GM21576 (cell line): Measurements from ENCODE around the gene AVL9.
"Not testable (repeated sequence)": the region's sequence is repeated elsewhere in the genome, so short reads cannot be mapped to it uniquely, and the experiment has no call there.

ENCODE experiments used
- ATAC-seq: cut with Tn5 transposase; IDR thresholded peaks from one replicate; pipeline ENCODE4 v1.9.1; 2021; ENCODE audit warnings: mild to moderate bottlenecking, moderate library complexity; ENCODE audit not compliant: unreplicated experiment

Gene AVL9

GRCh38 chr7:32495298-32496051 is at the start of gene AVL9:
Gene AVL9, plus strand, starts transcription at chr7:32495489. Its CDS starts 221 bp downstream, at chr7:32495710.
- peak; percentile 94 for ATAC-seq

GRCh38 chr7:32447218-32447617 is 48.1 kb upstream of the AVL9 start:
- no peak for ATAC-seq

GRCh38 chr7:32453341-32454011 is 41.8 kb upstream of the AVL9 start:
- no peak for ATAC-seq

DNA sequence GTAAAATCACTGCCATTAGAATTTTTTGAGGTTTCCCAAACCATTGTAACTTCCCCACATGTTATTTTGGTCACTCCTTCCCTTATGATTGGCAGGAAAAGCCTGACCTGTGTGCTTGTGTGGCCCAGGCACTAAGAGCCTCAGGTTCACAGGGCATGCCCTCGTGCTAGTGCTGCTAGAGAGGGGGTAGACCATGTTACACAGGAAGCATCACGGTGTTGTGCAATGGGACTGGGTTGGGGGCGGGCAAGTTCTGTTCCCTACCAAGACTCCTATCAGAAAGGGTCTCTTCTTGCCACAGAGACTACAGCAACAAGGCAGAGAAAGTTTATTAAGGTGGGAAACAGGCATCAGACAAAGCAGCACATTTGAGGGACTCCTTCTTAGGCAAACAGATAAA is 37.3 kb upstream of the AVL9 start:
- ATAC-seq: no peak

DNA sequence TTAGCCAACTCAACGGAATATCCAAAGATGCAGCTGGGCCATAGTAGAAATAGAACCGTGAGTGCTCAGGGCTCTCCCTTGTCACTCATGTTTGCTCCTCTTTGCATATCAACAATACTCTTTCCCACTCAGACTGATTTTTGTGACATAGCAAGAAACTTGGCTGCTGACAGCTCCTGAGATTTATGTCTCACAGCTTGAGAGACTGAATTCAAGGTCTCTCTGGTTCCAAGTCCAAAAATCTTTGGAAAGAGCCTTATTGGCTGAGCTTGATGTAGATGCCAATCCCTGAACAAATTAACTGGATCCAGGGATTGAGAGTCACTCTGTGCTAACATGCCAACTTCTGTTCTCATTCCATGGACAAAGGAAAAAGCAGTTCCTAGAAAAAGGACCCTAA is 35.5 kb upstream of the AVL9 start:
- ATAC-seq: no peak

GRCh38 chr7:32461484-32461883 is 33.8 kb upstream of the AVL9 start:
- ATAC-seq: no peak

- no peak for ATAC-seq
Observed at GRCh38 chr7:32462451-32462850, 32.8 kb upstream of the AVL9 start.

DNA sequence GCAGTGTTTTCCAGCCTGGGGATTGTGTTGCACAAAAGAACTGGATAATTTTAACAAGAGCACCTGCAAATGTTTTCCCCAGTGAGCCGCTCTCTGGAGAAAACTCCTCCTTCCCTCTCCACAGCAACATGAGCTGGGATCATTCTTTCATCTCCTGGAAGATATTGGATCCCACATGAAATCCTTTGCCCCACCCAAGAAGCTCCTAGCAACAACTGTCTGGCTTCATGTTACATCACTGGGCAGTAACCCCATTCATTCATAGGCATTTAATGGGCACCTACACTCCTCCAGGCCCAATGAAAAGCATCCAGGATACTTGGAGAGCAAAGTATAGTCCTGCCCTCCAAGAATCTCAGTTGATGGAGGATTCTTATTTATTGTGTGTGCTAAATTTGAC is 32.3 kb upstream of the AVL9 start:
- no peak for ATAC-seq

DNA sequence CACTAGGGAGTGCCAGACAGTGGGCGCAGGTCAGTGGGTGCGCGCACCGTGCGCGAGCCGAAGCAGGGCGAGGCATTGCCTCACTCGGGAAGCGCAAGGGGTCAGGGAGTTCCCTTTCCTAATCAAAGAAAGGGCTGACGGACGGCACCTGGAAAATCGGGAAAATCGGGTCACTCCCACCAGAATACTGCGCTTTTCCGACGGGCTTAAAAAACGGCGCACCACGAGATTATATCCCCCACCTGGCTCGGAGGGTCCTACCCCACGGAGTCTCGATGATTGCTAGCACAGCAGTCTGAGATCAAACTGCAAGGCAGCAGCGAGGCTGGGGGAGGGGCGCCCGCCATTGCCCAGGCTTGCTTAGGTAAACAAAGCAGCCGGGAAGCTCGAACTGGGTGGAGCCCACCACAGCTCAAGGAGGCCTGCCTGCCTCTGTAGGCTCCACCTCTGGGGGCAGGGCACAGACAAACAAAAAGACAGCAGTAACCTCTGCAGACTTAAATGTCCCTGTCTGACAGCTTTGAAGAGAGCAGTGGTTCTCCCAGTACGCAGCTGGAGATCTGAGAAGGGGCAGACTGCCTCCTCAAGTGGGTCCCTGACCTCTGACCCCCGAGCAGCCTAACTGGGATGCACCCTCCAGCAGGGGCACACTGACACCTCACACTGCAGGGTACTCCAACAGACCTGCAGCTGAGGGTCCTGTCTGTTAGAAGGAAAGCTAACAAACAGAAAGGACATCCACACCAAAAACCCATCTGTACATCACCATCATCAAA is 30.5 kb upstream of the AVL9 start:
- ATAC-seq: not testable (repeated sequence)

- ATAC-seq: not testable (repeated sequence)
Observed at GRCh38 chr7:32470004-32470403, 25.3 kb upstream of the AVL9 start.

DNA sequence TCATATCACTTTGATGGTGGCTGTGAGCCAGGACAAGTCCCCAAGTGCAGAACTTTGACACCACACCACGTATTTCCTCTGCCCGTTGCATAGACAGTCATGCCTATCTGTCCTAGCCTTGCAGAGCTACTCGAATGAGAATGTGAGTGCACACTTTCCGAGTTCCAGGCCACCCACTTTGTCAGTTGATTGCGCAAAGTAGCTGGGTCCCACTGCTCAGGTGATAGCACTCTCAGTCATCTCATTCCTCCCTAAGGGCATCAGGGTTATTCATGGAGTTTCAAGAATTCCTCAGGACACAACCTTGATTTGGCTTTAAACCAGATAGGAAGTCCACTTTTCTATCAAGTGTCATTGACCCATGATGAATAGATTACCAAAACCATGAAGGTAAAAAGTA is 24.4 kb upstream of the AVL9 start:
- no peak for ATAC-seq

- no peak for ATAC-seq
Observed at GRCh38 chr7:32472015-32472414, 23.3 kb upstream of the AVL9 start.

- ATAC-seq: no peak
Observed at GRCh38 chr7:32474008-32474407, 21.3 kb upstream of the AVL9 start.

- no peak for ATAC-seq
Observed at GRCh38 chr7:32476816-32477648, 18.3 kb upstream of the AVL9 start.

DNA sequence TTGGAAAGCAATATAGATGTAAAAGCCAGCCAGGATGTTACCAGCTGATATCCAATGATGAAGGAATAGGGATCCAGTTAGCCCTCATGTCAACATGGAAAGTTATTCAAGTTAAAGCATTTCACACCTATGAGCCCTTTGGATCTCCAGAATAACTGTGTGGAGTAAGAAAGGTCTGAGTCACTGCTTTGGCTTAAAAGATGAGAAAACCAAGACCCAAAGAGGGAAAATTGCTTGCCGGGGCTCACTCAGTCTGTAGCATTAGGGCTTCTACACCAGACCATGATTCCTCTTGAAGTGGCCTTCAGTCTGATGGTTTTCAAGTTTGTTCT is 17.7 kb upstream of the AVL9 start:
- ATAC-seq: no peak

- ATAC-seq: no peak
Observed at GRCh38 chr7:32479574-32480200, 15.6 kb upstream of the AVL9 start.

DNA sequence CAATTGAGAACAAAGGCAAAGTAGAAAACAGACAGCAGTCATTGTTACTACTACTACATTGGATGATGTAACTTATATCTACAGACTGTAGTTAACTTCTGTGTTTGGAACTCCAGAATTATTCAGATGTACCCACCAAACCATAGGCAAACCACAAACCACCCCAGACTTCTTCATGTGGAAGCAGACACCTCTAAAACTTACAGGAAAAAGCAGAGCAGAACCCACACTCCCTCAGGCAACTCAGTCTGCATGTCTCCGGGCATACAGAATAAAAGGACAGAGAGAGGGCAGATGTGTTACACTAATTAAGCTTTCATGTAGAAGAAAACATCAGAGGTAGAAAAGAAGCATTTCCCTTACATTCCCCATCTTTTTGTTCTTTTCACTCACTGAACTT is 14.1 kb upstream of the AVL9 start:
- ATAC-seq: no peak

GRCh38 chr7:32481921-32482320 is 13.4 kb upstream of the AVL9 start:
- ATAC-seq: no peak

GRCh38 chr7:32489788-32490126 is 5.5 kb upstream of the AVL9 start:
- ATAC-seq: no peak

DNA sequence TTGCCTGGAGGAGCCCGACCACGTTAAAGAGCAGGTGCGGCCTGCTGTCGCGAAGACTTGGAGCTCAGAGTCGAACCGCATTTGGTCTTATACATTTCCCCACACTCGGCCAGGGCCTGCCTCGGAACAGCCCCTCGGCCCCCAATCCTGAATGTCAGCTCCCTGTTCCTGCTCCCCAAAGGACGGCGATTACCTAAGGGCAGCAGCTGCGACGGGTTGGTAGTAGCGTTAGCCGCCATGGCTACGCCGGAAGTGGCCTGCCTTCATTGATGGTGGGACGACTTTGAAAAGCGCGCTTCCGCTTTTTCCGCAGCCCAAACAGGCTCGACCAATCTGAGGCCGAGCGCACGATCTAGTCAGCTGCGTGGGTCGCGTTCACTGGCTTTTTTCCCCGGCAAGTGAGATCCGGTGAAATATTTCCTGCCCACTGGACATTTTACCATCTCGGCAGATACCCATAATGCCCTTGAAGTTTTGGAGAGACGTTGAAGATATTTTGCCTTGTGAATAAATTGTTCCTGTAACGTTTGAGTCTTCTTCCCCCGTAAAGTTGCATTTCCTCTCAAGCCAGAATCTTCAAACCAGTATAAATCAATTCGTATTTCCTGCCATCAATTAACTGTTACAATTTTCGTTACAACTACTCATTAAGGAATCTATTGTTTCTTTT is 5.0 kb upstream of the AVL9 start, which contains the start of gene LSM5:
TSS of gene LSM5 (minus strand) at position 254 of the 670 bp plus-strand sequence. CDS start at position 239, 15 bp downstream.
- peak; percentile 88 for ATAC-seq
